Activated gamma-delta T cell treated with anti-CD3 and anti-CD28 coated beads, Interleukin-2, amount 50 U/mL, for 16 hours (primary cell): ENCODE data around the gene MICU1.
"Not testable (repeated sequence)": the region's sequence is repeated elsewhere in the genome, so short reads cannot be mapped to it uniquely, and the experiment has no call there.

Experiments
- DNase-seq: peaks from one replicate; pipeline ENCODE4 v3.0.0-alpha.2; 2020; ENCODE audit warnings: low read depth

MICU1 gene

DNA sequence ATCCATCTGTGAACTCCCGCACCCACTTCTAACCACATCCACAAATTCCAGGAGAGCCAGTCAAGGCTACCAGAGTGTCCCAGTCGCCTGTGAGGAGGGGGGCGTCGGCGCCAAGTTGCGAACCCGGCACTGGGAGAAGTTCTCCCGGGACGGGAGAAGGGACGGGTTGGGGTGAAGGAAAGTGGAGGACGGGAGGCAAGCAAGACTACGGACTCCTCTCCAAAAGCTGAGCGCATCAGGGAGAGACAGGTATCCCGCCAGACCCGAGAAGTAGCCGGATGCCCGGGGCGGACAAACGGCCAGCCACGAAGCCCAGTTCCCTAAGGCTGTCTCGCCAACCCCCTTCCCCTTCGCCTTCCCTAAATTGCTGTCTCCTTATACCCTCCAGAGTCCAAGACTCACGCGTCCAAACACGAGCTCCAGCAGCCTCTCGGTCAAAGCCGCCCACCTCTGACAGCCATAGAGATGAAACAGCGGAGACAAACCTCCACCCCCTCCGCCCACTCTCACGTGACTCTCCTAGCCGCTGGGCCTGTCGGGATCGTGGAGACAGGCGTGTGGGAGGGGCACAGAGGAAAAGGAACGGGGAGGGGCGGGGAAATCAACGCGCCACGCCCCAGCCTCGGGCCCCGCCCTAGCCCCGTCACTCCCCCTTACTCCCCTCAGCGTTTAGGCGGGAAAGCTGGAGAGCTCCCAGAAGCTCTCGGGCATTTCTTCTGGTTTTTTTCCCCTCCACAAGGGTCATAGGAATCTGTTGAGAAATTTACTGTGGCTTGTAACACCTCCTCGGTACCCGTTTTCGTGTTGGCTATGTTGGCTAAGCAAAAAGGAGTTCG is at the start of gene MICU1:
Gene MICU1, minus strand, starts transcription at position 472 of the 836 bp plus-strand sequence. CDS start 59,286 bp downstream, outside the sequence.
- DNase-seq: peak; percentile 89

DNA sequence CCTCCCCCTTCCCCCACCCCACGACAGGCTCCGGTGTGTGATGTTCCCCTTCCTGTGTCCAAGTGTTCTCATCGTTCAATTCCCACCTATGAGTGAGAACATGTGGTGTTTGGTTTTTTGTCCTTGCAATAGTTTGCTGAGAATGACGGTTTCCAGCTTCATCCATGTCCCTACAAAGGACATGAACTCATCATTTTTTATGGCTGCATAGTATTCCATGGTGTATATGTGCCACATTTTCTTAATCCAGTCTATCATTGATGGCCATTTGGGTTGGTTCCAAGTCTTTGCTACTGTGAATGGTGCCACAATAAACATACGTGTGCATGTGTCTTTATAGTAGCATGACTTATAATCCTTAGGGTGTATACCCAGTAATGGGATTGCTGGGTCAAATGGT is 48.3 kb upstream of the MICU1 start:
- DNase-seq: not testable (repeated sequence)

DNA sequence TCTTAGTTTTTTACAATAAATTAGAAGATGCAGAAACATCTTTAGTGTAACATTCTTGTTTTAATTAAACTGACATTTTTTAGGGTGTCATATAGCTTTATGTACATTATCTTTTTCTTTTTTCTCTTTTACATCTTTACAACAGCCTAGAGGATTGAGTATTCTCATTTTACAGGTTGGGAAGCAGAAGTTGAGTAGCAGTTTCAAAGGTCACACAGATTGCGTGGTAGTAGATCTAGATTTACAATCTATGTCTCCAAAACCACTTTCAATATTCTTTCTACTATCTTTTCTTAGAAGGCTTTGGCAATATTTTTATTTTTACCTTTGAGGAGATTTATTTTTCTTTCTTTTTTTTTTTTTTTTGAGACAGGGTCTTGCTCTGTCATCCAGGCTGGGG is 47.4 kb upstream of the MICU1 start:
- DNase-seq: no peak

GRCh38 chr10:72667207-72667864 is 41.5 kb upstream of the MICU1 start:
- no peak for DNase-seq

- no peak for DNase-seq
These were observed 40.0 kb upstream of the MICU1 start for GRCh38 chr10:72665925-72666324.

DNA sequence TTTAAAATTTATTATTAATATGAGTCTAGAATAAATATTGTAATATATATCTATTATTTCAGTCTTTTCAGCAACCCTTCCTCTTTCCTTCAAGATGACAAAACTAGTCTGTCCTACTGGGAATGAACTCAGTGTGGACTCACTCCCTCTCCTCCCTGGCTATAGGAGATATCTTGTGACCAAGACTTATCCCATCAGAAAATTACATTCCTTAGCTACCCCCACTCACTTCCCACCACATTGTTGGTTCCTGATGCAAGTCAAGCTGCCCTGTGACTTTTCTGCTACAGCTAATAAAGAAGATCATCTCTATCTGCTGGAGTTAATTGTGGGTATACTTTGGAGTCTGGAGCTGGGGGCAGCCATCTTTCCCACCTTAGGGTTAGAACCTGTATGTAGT is 38.1 kb upstream of the MICU1 start:
- no peak for DNase-seq

DNA sequence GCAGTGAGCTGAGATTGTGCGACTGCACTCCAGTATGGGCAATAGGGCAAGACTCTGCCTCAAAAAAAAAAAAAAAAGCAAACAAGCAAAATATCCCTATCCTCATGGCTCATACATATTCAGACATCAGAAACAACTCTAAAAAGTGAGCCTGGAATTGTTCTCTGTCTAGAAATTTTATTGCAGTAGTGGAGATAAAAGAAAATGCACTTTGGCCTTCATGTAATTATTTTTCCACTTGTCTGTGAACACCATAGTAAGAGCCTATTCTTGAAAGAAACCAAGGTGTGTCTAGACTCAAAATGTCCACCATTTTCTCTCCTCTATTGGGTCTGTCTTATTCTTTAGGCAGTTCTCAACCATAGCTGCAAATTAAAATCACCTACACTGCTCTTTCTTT is 35.6 kb upstream of the MICU1 start:
- DNase-seq: no peak

GRCh38 chr10:72660220-72660619 is 34.3 kb upstream of the MICU1 start:
- no peak for DNase-seq

GRCh38 chr10:72659694-72660093 is 33.8 kb upstream of the MICU1 start:
- no peak for DNase-seq

DNA sequence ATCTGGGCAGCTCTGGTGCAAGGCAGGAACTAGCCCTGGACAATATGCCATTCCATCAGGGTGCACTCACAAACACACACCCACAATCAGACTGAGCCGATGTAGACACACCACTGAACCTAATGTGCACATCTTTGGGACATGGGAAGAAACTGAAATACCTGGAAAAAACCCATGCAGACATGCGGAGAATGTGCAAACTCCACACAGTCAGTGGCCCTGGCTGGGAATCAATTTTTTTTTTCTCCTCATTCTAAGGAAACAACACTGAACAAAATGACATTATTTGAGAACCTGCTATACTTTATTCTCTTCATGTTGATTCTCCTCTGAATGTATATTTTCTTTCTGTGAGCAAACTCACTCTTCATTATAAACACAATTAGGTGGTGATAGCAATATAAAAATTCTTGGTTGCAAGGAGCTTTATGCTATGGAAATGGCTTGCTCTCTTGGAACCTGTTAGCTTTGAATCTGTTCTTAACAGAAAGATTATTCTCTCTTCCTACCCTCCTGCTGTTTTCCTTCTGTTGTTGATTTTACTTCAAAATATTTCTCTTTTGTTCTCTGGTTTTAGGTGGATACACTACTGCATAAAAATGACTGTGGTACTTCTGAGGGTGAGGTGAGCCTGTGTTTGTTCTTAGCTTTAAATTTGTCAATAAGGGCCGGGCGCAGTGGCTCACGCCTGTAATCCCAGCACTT is 33.0 kb upstream of the MICU1 start:
- no peak for DNase-seq

DNA sequence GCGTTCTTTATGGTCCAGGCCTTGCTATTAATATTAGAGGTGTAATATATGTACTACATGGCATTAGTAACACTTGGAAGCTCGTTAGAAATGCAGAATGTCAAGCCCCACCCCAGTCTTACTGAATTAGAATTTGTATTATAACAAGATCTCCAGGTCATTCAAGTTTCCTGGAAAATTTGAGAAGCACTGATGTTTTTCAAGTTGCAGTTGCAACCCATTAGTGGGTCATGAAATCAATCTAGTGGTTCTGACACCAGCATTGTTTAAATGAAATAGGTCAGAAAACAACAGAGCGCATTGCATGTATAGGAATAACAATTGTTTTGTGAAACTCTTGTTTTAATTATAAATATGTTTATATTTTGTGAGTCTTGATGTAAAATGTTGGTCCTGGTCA is 28.8 kb upstream of the MICU1 start:
- DNase-seq: no peak

DNA sequence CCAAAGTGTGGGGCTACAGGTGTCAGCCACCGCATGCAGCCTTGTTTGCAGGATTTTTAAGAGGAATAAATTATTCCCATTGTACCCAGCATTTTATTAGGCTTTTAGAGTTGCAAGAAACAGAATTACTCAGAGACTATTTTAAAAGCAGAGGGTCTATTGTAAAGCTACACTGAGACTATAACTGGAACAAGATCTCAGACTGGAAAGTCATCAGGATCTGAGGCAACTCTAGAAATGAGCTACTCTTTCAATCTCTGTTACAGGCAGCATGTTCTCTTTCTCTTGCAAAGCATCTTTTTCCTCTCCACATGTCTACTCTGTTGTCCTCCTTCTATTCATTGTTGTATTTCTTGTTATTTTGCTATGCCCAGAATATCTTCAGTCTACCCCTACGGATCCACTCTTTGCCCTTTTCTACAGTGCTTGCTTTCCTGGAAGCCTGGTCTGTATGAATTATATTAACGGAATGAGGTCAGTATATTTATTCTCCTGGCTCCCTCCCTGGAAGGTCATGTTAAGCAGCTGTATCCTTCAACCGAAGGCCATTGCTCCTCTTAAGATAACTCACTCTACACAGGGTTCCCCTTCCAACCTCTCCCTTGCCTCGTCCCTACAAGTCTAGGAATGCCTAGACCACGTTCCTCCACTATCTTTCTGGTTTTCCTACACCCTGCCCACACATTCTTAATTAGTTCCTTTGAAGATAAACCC is 27.7 kb upstream of the MICU1 start:
- DNase-seq: no peak

DNA sequence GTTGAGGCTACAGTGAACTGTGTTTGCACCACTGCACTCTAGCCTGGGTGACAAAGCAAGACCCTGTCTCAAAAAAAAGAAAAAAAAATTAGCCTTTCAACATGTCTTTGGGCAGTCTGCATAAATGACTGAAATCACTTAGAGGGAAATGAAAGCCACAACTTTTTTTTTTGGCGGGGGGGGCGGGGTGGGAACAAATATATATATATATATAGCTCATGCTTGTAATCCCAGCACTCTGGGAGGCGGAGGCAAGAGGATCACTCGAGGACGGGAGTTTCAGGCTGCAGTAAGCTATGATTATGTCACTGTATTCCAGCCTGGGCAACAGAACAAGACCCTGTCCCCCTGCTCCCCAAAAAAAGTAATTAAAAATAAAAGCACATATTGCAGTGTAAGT is 23.4 kb upstream of the MICU1 start:
- DNase-seq: no peak

- no peak for DNase-seq
These were observed 22.4 kb upstream of the MICU1 start for GRCh38 chr10:72648301-72648700.

DNA sequence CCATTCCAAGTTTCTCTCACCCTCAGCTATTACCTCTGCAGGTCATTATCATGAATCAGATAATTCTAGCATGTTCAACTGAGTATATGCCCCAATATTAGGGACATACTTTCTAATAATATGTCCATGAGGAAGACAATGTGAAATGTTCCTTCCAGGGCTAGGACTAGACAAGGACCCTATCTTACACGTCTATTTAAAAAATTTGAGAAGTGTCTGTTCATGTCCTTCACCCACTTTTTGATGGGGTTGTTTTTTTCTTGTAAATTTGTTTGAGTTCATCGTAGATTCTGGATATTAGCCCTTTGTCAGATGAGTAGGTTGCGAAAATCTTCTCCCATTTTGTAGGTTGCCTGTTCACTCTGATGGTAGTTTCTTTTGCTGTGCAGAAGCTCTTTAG is 21.1 kb upstream of the MICU1 start:
- DNase-seq: not testable (repeated sequence)

- no peak for DNase-seq
These were observed 19.5 kb upstream of the MICU1 start for GRCh38 chr10:72645263-72645858.

DNA sequence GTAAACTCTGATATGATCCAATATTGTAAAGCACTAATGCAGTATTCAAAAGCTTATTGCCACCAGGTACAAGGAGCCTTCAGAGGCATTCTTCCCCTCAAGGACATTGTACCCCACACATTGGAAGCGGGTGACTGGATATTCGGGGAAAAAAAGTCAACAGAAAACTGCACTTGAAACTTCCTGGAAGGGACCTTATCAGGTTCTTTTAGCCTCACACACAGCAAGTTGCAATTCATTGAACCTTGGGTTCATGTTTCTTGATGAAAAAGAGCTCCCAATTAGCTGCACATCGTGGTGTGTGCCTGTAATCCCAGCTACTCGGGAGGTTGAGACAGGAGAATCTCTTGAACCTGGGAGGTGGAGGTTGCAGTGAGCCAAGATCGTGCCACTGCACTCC is 16.4 kb upstream of the MICU1 start:
- DNase-seq: no peak

- DNase-seq: no peak
These were observed 13.6 kb upstream of the MICU1 start for GRCh38 chr10:72639441-72639873.

- DNase-seq: no peak
These were observed 12.9 kb upstream of the MICU1 start for GRCh38 chr10:72638586-72639440.

GRCh38 chr10:72637398-72637857 is 11.5 kb upstream of the MICU1 start:
- no peak for DNase-seq

DNA sequence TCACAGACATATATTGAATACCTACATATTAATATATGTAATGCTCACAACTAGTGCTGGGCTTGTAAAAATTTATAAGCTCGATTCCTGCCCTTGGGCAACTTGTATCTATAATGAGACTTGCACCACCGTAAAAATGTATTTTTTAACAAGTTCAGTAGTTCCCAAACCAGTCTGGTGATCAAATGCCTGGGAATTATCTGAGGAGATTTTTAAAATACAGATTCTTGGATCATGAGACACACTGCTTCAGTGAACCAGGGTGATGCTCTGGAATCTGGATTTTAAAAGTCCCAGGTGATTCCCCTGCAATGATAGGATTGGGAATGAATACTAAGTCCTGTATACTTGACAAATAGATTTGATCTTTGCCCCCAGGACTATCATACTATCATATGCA is 4.3 kb upstream of the MICU1 start:
- no peak for DNase-seq
